ENCODE results near the gene FLAD1.

GRCh38 chr1:155007251-155007828 is 24.2 kb downstream of the FLAD1 start:
- no peak for TF ChIP-seq EZH2 (IDR thresholded peaks at IDR 0.05; ENCODE audit: borderline replicate concordance, low read depth, low read length, poor library complexity, severe bottlenecking)
- no peak for TF ChIP-seq CTCF (conservative IDR thresholded peaks at IDR 0.05; ENCODE audit: low read depth, low read length)
